Mesenteric fat pad (tissue), 1 donor: ENCODE results near the gene DPH7. TPM values are rescaled to one million over a fixed set of nuclear protein-coding genes. Genes with fewer than 3 reads are reported as not detected.
"Not testable (repeated sequence)": the region's sequence is repeated elsewhere in the genome, so short reads cannot be mapped to it uniquely, and the experiment has no call there.

ENCODE experiments used
- DNase-seq: peaks from one replicate; pipeline ENCODE4 v3.0.0-alpha.2; 2020; ENCODE audit warnings: low spot score
- total RNA-seq: library from RNA; stranded (reverse); fragmentation: NEBNext Ultra II Directional; extraction: Animal tissue kit (Norgen Biotek cat#: 25700); gene quantifications from one replicate; pipeline ENCODE4 v1.2.1, GENCODE V29; 2021
- donor health status: DM: yes; HTN: yes; CAD: no.

Gene DPH7
- total RNA-seq, 1 donor from 2014 or later, result 17.6 TPM

DNA sequence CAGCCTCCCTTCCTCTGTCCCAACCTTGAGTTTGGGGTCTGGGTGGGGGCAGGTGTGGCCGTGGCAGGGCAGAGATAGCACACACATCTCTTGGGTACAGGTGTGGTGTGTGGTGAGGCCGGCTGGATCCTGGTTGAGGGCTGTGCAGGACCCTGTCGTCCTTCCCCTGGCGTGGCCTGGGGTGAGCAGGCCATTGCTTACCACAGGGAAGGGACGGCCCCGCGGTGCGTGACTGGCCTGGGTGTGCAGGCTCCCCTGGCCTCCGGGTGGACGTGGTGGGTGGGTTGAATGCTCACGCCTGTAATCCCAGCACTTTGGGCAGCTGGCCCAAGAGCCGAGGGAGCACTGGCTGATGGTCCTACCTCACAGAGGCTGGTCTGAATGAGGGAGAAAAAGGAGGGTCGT is 28.0 kb upstream of the DPH7 start:
- DNase-seq, result no peak

DNA sequence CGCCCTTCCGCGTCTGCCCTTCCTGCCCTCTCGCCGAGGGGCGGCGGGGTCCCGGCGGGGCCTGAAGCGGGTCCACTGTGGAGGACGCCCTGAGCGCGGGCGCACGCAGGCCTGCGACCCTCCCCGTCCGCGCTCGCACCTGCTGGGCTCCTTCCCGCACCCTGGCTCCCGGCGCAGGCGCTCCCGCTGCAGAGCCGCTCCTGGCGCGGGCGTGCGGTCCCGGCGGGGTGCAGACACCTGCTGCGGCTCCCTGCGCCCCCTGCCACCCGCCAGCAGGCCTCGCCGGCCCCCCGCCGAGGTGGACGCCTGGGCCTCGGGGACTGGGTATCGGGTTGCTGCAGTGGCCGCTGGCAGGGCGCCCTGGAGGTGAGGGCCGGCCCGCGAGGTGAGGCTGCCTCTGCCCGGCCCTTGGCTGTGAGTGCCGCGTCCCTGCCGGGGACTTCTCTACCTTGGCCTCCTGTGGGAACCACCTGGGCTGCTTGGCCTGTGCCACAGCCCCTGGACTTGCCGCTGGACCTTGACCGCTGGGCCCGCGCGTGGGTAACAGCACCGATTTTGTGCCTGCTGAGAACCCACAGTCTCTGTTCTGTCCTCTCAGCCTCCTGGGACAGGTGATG is 27.4 kb upstream of the DPH7 start:
- no peak for DNase-seq

DNA sequence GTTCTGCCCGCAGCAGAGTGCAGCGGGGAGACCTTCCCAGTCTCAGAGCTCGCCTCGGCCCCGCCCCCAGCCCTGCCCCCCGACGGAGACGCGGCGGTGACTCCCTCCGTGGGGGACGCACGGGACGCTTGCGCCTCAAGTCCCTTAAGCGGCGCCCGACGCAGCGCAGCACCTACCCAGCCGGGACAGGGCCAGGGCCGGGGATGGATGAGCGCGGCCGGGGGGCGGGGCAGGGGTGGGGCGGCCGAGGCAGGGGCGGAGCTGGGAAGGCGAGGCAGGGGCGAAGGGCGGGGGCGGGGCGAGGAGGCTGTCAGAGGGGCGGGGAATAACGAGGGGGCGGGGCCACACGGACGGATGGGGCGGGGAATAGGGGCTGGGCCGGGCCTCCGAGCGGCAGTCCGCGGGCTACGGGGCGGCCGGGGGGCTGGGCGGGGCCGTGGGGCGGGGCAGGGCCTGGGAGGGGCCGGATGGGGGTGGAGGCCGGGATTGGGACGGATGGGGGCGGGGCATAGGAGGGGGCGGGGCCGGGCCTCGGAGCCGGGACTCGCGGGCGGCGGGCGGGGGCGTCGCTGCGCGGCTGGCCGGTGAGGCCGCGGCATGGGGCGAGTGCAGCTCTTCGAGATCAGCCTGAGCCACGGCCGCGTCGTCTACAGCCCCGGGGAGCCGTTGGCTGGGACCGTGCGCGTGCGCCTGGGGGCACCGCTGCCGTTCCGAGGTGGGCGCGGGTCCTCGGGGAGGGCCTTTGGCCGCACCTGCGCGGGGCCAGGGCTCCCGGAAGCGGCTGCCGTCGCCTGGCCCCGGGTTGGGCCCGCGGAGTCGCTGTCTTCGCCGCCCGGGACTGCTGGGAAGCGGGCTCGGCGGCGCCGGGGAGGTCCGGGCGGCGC is 26.6 kb upstream of the DPH7 start, which contains the start of gene ARRDC1:
TSS of gene ARRDC1 (plus strand) at position 566 of the 884 bp plus-strand sequence. CDS start at position 598, 32 bp downstream.
- DNase-seq, result peak; percentile 96

DNA sequence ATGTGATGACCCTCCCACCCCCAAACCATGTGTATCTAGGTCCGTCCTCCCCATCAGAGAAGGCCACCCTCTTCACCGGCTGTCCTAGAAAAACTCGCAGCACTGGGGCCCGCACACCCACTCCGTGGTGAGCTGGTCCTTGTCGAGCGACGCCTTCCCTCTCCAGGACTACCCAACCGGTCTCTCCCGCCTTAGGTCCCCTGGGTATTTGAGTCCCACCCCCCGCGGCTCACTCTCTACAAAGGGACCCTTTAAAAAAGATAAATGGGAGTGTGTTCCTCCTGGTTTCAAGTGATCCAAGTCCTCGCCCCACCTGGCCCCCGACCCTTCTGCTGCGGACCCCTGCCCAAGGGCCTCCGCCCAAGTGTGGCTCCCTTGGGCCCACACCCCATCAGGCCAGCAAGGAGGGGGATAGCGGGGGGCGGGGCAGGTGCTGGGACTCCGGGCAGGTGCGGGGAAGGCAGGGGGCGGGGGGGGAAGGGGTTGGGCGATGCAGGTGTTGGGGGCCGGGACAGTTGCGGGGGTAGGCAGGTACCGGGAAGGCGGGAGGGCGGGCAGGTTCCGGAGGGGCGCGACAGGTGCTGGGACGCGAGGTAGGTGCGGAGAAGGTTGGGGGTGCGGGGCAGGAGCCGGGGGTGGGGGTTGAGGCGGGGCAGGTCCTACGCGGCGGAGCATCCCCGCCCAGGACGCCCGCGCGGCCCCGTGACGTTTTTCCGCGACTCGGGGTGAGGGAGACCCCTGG is 25.8 kb upstream of the DPH7 start:
- no peak for DNase-seq

DNA sequence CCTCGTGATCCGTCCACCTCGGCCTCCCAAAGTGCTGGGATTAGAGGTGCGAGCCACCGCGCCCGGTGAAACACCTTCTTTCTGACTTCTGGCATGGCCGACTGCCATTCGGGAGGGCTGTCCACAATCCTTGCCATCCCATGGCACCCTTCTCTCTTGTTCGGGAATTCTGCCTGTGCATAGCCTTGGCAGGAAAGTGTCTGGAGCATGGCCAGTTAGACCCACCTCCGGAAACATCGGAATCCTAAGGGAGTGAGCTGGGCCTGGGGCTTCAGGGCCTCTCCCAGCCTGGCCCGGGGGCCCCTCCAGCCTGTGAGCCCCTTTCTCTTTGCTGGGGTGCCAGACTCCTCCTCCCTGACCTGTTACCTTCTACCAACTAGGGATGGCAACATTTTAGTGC is 25.2 kb upstream of the DPH7 start:
- DNase-seq, result no peak

- no peak for DNase-seq
Measured at GRCh38 chr9:137602661-137603060, 23.9 kb upstream of the DPH7 start.

- DNase-seq, result no peak
Measured at GRCh38 chr9:137598943-137599342, 20.2 kb upstream of the DPH7 start.

DNA sequence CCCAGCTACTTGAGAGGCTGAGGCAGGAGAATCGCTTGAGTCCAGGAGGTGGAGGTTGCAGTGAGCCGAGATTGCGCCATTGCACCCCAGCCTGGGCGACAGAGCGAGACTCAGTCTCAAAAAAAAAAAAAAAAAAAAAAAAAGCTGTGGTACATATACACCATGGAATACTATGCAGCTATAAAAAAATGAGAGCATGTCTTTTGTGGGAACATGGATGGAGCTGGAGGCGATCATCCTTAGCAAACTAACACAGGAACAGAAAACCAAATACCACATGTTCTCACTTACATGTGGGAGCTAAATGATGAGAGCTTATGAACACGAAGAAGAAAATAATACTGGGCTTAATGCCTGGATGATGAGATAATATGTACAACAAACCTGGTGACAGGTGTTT is 17.9 kb upstream of the DPH7 start:
- not testable (repeated sequence) for DNase-seq

- no peak for DNase-seq
Measured at GRCh38 chr9:137593176-137593575, 14.5 kb upstream of the DPH7 start.

DNA sequence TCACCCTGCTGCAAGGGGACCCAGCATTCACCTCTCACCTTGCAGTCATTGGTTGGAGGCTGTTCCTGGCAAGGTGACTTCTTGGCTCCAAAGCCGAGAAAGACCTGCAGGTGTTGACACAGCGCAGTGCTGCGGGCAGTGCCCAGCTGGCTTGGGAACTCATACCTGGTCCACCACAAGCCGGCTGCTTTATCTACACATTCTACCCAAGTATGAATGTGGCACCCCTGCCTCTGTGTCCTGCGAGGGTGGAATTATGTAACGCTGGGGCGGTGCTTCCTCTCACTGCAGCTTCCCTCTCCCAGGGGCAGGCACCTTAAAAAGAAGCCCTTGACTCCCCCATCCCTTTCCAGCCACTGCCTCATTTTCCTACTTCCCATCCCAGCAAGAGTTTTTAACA is 14.0 kb upstream of the DPH7 start:
- no peak for DNase-seq

GRCh38 chr9:137590469-137591383 is 12.0 kb upstream of the DPH7 start, which contains the start of gene ZMYND19:
Gene ZMYND19, minus strand, starts transcription at chr9:137590512. Its CDS starts 249 bp downstream, at chr9:137590263.
- DNase-seq, result peak; percentile 98

DNA sequence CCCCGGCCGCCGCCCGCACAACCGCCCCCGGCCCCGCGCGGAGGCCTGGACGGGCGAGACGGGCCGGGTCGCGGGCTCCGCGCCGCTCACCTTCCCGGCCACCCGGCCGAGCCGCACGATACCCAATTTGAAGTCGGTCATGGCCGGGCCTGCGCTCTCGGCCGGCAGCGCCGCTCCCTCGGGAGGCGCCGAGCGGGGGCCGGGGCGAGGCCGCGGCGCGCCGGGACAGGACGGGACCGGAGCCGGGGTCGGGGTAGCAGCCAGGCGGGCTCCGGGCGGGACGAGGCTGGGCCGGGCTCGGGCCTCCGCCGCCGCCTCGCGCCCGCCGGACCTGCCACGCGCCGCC is 11.4 kb upstream of the DPH7 start:
- DNase-seq, result no peak

DNA sequence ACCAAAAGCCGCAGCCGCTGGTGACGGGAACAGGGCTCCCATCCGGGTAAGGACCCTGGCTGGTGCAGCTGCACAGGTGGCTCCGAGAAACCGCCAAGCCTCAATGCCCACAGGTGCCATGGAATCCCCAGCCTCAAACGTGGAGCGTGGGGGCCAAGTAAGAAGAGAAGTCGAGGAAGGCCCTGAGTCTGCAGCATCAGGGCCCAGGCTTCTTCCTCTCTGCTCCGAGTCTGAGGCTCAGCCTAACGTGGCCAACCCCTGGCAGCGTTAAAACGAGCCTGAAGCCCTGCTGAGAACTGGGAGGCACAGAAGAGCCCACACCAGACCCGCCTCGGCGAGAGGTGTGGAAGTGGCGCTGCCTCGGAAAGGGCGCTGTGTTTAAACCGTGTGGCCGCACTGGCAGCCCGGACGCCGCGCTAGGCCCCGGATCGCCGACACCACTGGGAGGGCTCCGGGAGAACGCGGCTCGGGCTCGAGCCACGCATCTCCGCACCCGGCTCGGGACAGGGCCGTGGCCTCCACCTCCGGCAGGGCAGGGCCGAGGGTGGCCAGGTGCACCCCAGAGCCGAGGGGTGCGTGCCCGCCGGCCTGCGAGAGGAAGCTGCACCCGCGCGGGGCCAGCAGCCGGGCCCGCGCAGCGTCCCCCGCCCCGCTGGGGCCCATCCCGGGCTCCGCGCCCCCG is 10.9 kb upstream of the DPH7 start:
- DNase-seq, result no peak

GRCh38 chr9:137588891-137589290 is 10.2 kb upstream of the DPH7 start:
- DNase-seq, result no peak

GRCh38 chr9:137588311-137588710 is 9.6 kb upstream of the DPH7 start:
- no peak for DNase-seq

- DNase-seq, result no peak
Measured at GRCh38 chr9:137586854-137587253, 8.1 kb upstream of the DPH7 start.

DNA sequence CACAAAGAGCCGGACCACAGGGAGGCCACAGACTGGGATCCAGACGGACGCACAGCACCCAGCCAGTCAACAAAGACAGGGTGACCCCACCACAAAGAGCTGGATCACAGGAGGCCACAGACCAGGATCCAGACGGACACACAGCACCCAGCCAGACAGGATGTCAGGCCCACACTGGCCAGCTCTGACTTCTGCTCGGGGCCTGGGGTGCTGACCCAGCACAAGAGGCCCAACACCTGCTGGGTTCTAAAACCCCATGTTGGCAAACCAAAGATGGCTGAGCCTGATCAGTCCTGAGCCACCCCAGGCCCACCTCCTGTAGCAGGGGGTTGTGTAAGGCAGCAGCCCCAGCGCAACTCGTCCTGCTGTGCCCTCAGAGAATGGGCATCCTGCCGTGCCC is 5.2 kb upstream of the DPH7 start:
- no peak for DNase-seq

- no peak for DNase-seq
Measured at GRCh38 chr9:137583347-137583746, 4.6 kb upstream of the DPH7 start.

GRCh38 chr9:137582286-137582860 is 3.6 kb upstream of the DPH7 start:
- no peak for DNase-seq
